ENCODE results near the gene FEZF2.

Gene FEZF2

DNA sequence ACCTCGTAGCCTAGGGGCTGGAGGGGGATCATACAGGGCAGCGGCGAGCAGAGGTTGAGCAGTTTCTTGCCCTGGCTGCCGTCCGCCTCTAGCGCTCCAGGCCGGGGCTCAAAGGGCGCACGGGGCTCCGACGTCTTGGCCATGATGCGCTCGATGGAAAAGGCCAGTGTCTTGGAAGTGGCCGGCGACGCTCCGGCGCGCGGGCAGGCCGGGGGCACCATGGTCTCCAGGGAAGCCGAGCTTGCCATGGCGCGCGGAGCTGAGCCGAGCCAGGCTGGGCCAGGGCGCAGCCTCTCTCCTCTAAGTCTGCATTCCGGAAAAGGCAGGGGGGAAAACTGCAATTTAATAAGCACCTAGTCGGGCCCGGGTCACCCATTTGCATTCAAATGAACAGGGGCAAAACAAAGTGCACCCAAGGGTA lies 719 bp downstream of the FEZF2 start:
- DNase-seq = no peak

GRCh38 chr3:62371720-62372591 lies 1.4 kb downstream of the FEZF2 start:
- DNase-seq = no peak

GRCh38 chr3:62370858-62371719 lies 2.3 kb downstream of the FEZF2 start:
- no peak for DNase-seq

DNA sequence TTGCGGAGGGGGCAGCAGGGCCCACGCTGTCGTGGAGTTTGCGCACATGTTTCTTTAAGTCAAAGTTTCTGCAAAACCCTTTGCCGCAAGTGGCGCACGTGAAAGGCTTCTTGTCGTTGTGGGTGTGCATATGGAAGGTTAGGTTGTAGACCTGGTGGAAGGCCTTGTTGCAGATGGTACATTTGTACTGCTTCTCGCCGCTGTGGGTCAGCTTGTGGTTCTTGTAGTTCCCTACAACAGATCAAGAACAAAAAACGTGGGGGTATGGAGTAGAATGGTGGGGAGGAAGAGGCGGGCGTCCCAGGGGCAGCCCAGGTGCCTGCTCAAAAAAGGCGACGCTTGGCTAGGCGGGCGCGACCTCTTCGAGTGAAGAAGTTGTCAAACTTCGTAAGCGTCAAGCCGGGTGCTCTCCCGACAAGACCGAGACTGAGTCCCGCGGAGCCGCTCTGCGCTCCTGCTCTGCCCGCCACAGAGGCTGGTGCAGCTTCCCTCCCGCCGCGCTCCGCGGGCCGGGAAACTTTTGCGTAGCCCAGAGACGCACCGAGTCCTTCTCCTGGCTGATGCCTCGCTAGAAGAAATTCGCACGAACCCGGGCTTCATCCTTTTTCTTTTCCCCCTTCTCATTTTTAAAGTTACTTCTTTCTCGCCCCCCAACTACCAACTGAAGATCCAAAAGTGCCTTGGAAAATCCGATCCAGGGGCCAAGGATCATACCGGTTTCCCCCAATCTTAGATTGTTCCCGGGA lies 3.1 kb downstream of the FEZF2 start:
- DNase-seq = no peak

DNA sequence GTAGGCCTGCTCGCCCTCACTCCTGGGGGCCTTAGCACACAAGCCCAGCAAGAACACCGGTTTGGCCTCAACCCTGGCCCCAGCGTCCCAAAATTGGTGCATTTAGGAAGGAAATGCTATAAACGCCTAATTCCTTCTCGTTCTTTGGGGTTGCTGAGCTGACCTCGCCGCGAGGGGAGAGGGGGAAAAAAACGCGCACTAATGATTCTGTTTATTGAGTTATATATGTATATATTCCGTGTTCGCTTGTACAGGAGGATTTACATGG lies 3.9 kb downstream of the FEZF2 start:
- DNase-seq = no peak

DNA sequence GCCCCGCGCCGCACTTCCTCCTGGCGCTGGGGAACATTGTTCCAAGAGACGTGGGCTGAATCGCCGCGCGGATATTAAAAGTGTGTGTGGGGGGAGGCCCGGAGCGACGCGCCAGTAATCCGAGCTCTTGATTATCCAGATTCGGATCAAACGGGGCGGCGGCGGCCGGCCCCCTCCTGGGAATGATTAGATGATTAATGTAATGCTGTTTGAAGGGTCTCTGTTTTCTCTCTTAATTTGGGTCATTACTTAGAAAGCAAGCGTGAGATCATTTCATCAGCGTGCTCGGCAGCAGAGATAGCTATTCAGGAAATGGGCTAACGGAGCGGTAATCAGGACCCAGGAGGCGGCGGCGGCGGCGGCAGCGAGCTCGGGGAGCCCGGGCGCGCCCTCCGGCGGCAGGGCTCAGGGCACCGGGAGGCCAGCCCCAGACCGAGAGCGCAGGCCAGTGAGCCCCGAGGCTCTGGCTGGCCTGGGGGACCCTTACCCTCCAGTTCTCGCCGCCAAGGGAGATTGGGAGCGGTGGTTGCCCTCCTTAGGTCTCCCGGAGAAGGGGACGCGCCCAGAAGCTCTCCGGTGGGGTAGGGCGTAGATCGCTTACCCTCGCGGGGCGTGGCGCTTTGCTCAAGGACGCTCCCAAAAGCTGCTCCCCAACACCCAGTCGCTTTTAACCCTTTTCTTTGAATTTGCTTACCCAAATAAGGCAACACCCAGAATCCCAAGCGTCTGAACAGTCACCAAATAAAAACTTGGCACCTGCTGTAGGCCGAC lies 4.5 kb downstream of the FEZF2 start:
- DNase-seq = no peak

GRCh38 chr3:62368290-62368704 lies 5.1 kb downstream of the FEZF2 start:
- DNase-seq = no peak

DNA sequence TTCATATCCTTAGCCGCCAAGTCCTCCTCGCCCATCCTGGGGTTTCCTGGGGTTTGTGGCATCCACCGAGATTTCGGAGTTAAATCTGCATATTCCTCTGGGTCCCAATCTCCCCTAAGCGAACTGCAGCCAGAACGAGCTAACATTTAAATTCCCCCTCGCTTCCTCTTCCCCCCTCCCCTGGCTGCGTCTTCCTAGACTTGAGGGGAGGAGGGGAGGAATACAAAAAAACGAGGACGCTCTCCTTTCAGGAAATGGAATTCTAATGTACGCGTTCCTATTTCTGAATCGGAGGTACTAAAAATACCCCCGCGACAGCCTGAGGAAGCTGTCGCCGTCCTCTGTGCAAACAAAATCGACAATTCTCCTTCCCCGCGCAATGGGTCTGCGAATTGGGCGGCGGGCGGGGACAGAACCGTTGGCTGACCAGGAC lies 5.6 kb downstream of the FEZF2 start:
- DNase-seq = no peak

DNA sequence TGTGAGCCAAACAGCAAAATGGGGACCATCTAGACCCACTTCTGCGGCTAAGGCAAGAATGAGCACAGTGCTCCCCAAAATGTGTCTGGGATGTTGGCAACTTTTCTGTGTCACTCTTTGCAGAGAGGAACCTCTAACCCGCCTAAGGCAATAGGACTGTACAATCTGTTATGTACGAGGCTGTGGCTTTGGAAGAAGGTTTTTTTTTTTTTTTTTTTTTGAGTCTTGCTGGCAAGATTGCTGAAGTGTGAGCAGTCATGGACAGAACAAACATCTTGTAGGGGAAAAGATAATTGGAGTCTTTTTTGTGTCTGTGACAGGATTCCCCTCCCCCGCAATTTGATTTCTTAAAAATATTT lies 7.2 kb downstream of the FEZF2 start:
- DNase-seq = no peak

GRCh38 chr3:62365391-62366125 lies 7.8 kb downstream of the FEZF2 start:
- DNase-seq = no peak

GRCh38 chr3:62364191-62364590 lies 9.2 kb downstream of the FEZF2 start:
- DNase-seq = no peak

DNA sequence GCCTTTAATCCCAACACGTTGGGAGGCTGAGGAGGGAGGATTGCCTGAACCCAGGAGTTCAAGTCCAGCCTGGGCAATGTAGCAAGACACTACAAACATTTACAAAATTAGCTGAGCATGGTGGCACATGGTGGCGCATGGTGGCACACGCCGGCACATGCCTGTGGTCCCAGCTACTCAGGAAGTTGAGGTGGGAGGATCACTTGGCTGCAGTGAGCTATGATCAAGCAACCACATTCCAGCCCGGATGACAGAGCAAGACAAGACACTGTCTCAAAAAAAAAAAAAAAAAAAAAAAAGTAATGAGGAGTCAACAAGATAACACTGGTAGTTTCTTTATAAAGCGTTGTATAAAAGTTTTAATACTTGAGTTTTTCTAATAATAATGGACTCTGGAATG lies 10.1 kb downstream of the FEZF2 start:
- no peak for DNase-seq

- DNase-seq = no peak
Observed at GRCh38 chr3:62361824-62362223, 11.5 kb downstream of the FEZF2 start.

DNA sequence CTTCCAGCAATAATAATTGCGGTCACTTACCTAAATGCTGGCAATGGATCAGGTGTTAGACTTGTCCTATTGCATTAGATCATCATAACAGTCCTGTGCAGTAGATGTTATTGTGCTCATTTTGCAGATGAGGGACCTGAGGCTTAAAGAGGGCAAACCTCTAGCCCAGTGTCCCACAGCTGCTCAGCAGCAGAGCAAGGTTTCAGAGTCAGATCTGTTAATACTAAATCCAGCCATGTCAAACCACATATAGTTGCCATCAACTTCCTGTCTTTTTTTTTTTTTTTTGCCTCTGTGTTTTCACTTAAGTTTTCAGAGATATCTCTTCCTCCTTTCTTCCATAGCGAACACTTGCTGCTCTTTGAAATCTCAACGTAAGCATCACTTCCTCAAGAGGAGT lies 12.1 kb downstream of the FEZF2 start:
- DNase-seq = no peak

DNA sequence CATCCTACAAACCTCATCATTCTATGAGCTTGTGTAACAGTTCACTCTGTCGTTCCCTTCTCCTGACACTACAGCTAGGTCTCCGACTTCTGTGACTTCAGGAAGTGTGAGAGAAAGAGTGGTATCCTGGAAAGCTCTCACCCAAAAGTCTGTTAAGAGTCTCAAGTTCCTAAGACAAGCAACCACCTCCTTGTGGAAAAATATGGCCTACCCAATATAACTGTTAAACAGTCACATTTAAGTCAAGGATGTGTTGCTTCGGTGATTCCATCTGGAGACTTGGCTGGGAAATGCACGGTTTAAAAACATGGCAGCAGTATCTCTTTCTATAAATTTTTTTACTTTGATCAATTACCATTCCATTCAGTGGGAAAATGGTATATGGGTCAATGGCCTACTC lies 13.8 kb downstream of the FEZF2 start:
- DNase-seq = no peak

DNA sequence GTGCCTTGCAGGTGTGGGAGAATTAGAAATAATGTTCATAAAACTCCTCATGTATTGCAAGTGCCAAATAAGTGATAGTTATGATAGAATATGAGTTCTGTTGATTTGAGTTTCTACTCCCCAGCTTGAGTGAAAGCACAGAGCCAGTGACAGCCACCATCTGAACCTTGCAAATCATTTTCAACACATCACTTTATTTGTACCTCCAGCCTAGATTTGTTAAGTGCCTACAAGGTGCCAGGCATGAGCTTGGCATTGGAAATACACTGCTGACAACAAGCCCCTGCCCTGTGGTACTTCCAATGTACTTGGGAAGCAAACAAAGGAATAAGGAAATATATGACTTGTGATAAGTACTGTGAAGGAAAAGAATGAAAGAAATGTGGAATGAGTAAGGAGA lies 17.0 kb downstream of the FEZF2 start:
- no peak for DNase-seq

- no peak for DNase-seq
Observed at GRCh38 chr3:62355703-62356102, 17.6 kb downstream of the FEZF2 start.

GRCh38 chr3:62343755-62344154 lies 29.6 kb downstream of the FEZF2 start:
- DNase-seq = no peak

- DNase-seq = no peak
Observed at GRCh38 chr3:62335196-62335595, 38.2 kb downstream of the FEZF2 start.

DNA sequence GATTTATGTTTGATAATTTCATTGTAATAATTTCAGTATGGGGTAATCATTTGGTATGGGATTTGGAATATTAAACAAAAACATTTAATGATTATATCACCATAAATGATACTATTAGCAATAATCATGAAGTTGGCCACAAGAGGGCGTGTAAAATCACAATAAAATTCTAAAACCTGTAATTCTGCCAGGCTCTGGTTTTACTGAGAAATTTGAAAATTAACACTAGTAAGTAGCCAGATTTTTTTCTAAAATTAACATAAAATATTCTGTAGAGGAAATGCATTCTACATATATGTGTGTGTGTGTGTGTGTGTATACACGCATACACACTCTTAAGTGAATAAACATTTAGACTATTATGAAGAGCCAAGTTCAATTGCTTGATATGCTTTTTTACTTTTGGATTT lies 40.5 kb downstream of the FEZF2 start:
- peak; percentile 27 for DNase-seq

- DNase-seq = no peak
Observed at GRCh38 chr3:62332017-62332416, 41.3 kb downstream of the FEZF2 start.

DNA sequence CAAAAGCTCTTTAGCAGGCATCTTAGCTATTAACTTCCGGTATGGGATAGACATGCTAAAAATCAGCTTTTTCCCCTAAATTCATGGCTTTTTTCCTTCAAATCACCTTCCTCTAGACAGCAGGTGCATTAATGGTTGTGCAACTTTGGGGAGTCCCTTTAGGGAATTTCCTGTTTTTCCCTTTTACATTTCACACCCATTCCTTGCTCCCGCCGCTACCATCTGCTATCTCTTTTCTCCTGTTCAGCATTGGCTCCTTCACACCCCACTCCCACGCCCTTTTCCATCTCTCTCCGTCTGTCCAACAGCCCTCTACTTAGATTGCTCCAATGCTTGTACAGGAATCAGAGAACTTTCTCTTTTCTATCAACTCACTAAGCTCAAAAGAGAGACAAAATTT lies 43.4 kb downstream of the FEZF2 start:
- DNase-seq = no peak
